ENCODE measurements around the gene ZBED4.
"Not testable (repeated sequence)": the region's sequence is repeated elsewhere in the genome, so short reads cannot be mapped to it uniquely, and the experiment has no call there.

Gene ZBED4

DNA sequence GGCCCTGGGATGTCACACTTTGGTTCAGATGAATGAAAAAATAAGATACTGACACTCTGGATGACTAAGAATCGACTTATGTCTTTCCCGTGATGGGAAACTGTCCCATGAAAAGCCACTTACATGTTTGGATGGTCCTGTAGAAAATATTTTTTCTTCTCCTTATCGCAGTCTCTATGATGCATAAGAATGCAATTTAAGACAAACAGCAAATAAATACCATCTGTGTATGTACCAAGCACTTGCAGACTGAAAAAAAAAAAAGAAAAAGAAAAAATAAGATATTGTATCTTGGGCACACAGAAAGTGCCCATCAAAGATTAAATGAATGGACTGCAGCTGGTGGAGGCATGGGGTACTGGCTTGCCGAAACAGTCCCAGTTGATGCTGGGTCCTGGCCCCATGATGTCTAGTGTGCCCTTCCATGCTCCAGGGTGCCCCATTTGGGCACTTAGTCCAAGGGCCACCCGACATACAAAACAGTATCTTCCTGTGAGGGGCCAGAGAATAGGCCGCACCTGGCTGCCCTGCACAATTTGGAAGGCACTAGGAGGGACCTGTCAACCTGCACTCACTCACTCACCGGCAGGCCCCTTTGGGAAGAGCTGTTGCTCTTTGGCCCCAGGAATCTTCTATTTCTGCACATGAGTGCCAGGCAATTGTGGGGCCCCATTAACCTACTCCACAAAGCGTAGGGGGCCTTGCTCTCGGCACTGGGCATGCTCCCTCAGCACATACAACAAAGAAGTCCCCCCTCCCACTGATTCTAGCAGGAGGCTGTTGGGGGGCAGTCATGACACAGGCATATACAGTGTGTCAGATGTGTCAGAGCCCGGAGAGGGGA, 2.5 kb upstream of the ZBED4 start:
- H3K9ac ChIP-seq (ENCODE audit: low read length): no peak overlapping the region
- no peaks in the 10 kb centered on the region for H4K20me1 ChIP-seq (ENCODE audit: insufficient read depth, low read length)
- peaks cover 19% of the 10 kb centered on the region for H3K79me2 ChIP-seq (ENCODE audit: insufficient read depth, low read length)
- TF ChIP-seq, protein P1, sequence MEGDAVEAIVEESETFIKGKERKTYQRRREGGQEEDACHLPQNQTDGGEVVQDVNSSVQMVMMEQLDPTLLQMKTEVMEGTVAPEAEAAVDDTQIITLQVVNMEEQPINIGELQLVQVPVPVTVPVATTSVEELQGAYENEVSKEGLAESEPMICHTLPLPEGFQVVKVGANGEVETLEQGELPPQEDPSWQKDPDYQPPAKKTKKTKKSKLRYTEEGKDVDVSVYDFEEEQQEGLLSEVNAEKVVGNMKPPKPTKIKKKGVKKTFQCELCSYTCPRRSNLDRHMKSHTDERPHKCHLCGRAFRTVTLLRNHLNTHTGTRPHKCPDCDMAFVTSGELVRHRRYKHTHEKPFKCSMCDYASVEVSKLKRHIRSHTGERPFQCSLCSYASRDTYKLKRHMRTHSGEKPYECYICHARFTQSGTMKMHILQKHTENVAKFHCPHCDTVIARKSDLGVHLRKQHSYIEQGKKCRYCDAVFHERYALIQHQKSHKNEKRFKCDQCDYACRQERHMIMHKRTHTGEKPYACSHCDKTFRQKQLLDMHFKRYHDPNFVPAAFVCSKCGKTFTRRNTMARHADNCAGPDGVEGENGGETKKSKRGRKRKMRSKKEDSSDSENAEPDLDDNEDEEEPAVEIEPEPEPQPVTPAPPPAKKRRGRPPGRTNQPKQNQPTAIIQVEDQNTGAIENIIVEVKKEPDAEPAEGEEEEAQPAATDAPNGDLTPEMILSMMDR (IDR thresholded peaks at IDR 0.05; ENCODE audit: low read length): no peak
- TF ChIP-seq EZH2 (IDR thresholded peaks at IDR 0.05; ENCODE audit: borderline replicate concordance, low read length): no peak
- no peaks in the 10 kb centered on the region for H3K9me2 ChIP-seq (ENCODE audit: low read depth, low read length)
- H3K4me1 ChIP-seq (ENCODE audit: insufficient read depth, low read length, severe bottlenecking): peaks cover 25% of the 10 kb centered on the region
- H3K27ac ChIP-seq (ENCODE audit: low read depth, low read length, poor library complexity, severe bottlenecking): no peak overlapping the region
- H3K36me3 ChIP-seq (ENCODE audit: insufficient read depth, low read length): no peaks in the 10 kb centered on the region
- no peaks in the 10 kb centered on the region for H3F3A ChIP-seq (ENCODE audit: insufficient read depth, low read length)
- no peak overlapping the region for H3K4me2 ChIP-seq (ENCODE audit: low read length)
- H3K9me3 ChIP-seq (ENCODE audit: low read length): no peaks in the 10 kb centered on the region
- H2AFZ ChIP-seq (ENCODE audit: low read length): no peak overlapping the region
- H3K4me3 ChIP-seq (ENCODE audit: low read depth, low read length, poor library complexity, severe bottlenecking): no peak overlapping the region
- no peaks in the 10 kb centered on the region for H3K27me3 ChIP-seq (ENCODE audit: insufficient read depth, low read length)

DNA sequence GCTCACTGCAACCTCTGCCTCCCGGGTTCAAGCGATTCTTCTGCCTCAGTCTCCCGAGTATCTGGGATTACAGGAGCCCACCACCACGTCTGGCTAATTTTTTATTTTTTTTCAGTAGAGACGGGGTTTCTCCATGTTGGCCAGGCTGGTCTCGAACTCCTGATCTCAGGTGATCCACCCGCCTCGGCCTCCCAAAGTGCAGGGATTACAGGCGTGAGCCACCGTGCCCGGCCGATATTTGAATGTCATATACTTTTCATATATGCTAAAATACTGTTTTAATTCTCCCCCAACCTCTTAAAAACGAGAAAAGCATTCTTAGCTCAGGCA, 1.1 kb upstream of the ZBED4 start:
- H3F3A ChIP-seq (ENCODE audit: insufficient read depth, low read length); H4K20me1 ChIP-seq (ENCODE audit: insufficient read depth, low read length); H3K9me2 ChIP-seq (ENCODE audit: low read depth, low read length); H2AFZ ChIP-seq (ENCODE audit: low read length); H3K27me3 ChIP-seq (ENCODE audit: insufficient read depth, low read length); H3K36me3 ChIP-seq (ENCODE audit: insufficient read depth, low read length); H3K9me3 ChIP-seq (ENCODE audit: low read length): not testable (repeated sequence)
- Histone ChIP-seq H3K9ac (ENCODE audit: low read length) (peak overlapping the region; percentile 91), H3K79me2 (ENCODE audit: insufficient read depth, low read length) (peaks cover 31% of the 10 kb centered on the region), H3K4me2 (ENCODE audit: low read length) (peak overlapping the region; percentile 90), H3K4me3 (ENCODE audit: low read depth, low read length, poor library complexity, severe bottlenecking) (peak overlapping the region; percentile 72), H3K27ac (ENCODE audit: low read depth, low read length, poor library complexity, severe bottlenecking) (peak overlapping the region; percentile 84), H3K4me1 (ENCODE audit: insufficient read depth, low read length, severe bottlenecking) (peaks cover 26% of the 10 kb centered on the region)

GRCh38 chr22:49853981-49854831, 562 bp downstream of the ZBED4 start:
- TF ChIP-seq, protein P1 (IDR thresholded peaks at IDR 0.05; ENCODE audit: low read length): no peak
- no peak for TF ChIP-seq EZH2 (IDR thresholded peaks at IDR 0.05; ENCODE audit: borderline replicate concordance, low read length)
- H2AFZ ChIP-seq (ENCODE audit: low read length): no peak overlapping the region
- peaks cover 26% of the 10 kb centered on the region for H3K4me1 ChIP-seq (ENCODE audit: insufficient read depth, low read length, severe bottlenecking)

More at GRCh38 chr22:49853981-49854831, 562 bp downstream of the ZBED4 start:
- H3K9ac ChIP-seq (ENCODE audit: low read length): peak overlapping the region; percentile 92
- H3K9me2 ChIP-seq (ENCODE audit: low read depth, low read length): no peaks in the 10 kb centered on the region
- H3K79me2 ChIP-seq (ENCODE audit: insufficient read depth, low read length): peaks cover 47% of the 10 kb centered on the region
- H3K4me2 ChIP-seq (ENCODE audit: low read length): peak overlapping the region; percentile 83
- no peaks in the 10 kb centered on the region for H3K27me3 ChIP-seq (ENCODE audit: insufficient read depth, low read length)
- peak overlapping the region; percentile 92 for H3K4me3 ChIP-seq (ENCODE audit: low read depth, low read length, poor library complexity, severe bottlenecking)
- H4K20me1 ChIP-seq (ENCODE audit: insufficient read depth, low read length): no peaks in the 10 kb centered on the region
- H3F3A ChIP-seq (ENCODE audit: insufficient read depth, low read length): no peaks in the 10 kb centered on the region
- H3K27ac ChIP-seq (ENCODE audit: low read depth, low read length, poor library complexity, severe bottlenecking): peak overlapping the region; percentile 71
- peaks cover 5% of the 10 kb centered on the region; the same call in 1 of the 2 replicates for H3K36me3 ChIP-seq (ENCODE audit: insufficient read depth, low read length)
- H3K9me3 ChIP-seq (ENCODE audit: low read length): no peaks in the 10 kb centered on the region

Data from OCI-LY1 (cell line).